A204.1 (cell line): ENCODE measurements around the gene DUSP22.
"Not testable (repeated sequence)": the region's sequence is repeated elsewhere in the genome, so short reads cannot be mapped to it uniquely, and the experiment has no call there.

Experiments used
- FAIRE-seq: peaks from 2 replicates; lab custom pipeline; 2012; peaks lifted over from hg19 to GRCh38; lab: Jason Lieb, UNC

Gene DUSP22

GRCh38 chr6:366389-367297 is 74.4 kb downstream of the DUSP22 start:
- no peak for FAIRE-seq

DNA sequence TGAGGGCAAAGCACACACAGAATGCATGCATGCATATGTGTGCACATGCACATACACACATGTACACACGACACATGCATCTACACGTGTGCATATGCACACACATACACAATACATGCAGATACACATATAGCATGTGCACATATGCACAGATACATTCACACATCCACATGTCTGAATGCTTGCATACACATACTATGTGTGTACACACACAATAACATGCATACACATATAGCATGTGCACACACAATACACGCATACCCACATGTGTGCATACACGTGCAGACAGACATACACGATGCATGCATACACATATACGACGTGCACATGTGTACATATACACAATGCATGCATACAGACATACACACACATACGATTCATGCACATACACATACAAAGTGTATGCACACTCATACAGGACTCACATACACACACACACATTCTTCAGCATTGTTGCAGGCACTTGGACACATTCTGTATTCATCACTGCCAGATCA is 75.1 kb downstream of the DUSP22 start:
- no peak for FAIRE-seq

- no peak for FAIRE-seq
Measured at GRCh38 chr6:367891-368630, 75.8 kb downstream of the DUSP22 start.

DNA sequence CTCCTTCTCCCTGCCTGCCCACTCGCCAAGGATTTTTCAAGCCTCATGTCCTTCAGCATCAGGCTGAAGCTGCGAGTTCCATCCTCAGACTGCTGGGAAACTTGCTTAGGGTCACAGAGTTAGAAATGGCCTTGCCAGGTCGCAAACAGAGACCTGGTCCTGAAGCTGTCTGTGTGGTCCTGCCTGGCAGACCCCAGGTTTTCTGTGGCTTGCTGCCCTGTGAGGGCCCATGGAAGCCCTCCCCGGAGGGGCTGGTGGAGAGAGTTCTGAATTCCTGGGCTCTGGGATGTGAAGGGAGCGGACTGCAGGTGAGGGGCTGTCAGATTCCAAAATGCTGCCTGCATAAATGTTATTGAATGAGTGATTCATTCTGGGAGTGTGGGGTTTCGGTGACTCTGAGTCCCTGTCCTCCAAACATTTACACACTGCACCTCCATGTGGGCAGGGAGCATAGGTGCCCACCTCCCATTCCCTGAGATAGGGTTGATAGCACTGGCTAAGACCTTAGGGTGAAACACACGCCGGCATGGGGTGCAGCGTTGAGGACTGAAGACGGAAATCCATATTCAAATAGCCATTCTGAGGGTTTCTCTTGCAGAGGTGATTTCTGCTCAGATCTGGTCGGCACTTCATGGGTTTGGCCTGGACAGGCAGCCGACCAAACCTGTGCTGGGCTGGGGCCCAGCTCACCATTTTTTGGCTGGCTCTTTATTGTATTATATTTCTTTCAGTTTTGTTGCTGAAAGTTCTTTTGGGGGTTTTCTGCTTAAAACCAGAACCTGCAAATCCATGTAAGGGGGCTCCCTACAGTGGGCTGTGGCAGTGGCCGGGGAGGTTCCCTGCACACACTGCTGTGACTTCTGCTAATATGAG is 77.5 kb downstream of the DUSP22 start:
- FAIRE-seq, result no peak

DNA sequence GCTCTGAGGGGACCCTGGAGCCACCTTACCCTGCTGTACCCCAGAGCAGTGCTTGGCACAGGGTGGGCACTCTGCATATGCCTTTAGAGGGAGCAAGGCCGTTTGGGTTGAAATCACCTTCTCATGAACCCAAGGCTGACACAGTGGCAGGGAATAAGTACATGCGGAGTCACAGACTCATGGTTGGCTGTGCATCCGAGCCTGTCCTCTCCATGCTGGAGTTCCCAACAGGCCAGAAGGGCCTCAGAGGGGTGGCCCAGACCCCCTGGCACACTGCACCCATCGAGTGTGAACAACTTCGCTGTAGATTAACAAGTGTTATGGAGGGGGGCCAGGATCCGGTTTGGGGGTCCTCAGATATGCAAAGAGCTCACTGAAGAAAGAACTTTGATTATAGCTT is 78.3 kb downstream of the DUSP22 start:
- FAIRE-seq, result no peak

DNA sequence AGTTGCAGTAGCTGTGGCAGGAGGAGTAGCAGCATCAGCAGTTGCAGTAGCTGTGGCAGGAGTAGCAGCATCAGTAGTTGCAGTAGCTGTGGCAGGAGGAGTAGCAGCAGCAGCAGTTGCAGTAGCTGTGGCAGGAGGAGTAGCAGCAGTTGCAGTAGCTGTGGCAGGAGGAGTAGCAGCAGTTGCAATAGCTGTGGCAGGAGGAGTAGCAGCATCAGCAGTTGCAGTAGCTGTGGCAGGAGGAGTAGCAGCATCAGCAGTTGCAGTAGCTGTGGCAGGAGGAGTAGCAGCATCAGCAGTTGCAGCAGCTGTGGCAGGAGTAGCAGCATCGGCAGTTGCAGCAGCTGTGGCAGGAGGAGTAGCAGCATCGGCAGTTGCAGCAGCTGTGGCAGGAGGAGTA is 79.6 kb downstream of the DUSP22 start:
- not testable (repeated sequence) for FAIRE-seq

DNA sequence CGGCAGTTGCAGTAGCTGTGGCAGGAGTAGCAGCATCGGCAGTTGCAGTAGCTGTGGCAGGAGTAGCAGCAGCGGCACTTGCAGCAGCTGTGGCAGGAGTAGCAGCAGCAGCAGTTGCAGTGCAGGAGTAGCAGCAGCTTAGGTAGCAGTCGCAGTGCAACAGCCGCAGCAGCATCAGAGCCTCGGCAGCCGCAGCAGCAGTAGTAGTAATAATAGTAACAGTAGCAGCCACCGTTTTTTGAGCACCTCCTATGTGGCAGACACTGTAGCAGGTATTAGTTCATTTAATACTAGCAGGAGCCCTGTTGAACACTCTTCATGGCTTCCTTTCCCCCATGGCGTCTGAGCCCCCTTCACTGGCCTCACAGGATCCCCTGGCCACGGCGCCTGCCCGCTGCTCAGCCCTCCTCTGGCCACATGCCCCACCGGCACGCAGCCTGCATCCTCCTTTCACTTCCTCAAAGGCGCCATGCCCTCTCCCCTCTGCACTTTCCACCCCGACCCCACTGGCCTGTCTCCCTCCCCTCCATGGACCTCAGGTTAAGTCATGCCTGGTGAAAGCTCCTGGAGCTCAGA is 80.1 kb downstream of the DUSP22 start:
- no peak for FAIRE-seq

DNA sequence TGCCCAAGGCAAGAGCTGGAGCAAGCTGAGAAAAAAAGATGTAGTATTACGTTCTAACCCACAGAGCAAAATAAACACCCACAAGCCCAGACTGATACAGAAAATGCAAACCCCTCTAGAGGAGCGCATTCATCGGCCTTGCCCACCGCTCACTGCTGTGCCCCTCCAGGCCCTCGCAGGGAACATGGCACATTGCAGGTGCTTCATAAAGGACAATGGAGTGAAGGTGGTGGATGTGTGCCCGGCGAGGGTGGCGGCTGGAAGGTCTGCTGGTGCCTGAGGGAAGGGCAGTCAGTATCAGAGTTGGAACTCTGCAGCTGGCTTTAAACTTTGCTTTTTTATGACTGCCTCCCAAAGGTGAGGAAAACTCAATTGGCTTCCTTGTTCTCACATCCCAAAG is 80.7 kb downstream of the DUSP22 start:
- no peak for FAIRE-seq

GRCh38 chr6:373773-374724 is 81.8 kb downstream of the DUSP22 start:
- no peak for FAIRE-seq

GRCh38 chr6:374956-375355 is 82.7 kb downstream of the DUSP22 start:
- FAIRE-seq, result no peak

DNA sequence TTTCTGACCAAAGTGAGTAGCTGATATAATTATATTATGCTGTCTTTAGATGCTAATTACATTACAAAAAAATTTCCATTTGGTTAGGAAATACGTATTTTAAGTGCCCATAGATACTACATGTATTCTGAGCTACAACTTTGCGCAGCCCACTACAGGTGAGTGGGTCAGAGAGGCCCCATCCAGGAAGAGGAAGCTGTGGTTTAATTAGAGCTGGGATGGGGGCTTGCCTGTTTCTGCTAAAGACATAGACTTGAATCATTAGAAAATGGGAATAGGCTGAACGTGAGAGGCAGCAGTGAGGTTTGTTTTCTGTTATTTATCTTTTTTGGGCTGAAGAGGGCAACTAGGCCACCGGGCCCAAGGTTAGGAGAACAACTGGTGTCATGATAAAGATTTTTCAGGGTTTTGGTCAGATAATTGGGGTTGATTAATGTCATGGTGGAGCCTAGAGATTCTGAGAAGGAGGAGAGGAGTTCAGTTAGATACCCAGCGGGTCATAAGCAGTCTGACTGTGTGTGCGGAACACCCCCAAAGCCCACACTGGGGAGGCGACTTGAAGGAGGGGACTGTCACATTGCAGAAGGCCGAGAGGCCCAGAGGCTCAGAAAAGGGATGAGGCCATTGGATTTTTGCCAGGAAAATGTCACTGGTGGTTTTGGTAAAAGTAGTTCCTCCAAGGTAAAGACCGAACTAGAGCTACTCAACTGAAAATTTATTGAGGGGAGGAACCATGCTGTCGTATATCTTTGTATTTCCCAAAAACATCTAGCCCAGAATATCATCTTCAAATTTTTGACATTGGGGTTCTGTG is 84.7 kb downstream of the DUSP22 start:
- FAIRE-seq, result no peak

DNA sequence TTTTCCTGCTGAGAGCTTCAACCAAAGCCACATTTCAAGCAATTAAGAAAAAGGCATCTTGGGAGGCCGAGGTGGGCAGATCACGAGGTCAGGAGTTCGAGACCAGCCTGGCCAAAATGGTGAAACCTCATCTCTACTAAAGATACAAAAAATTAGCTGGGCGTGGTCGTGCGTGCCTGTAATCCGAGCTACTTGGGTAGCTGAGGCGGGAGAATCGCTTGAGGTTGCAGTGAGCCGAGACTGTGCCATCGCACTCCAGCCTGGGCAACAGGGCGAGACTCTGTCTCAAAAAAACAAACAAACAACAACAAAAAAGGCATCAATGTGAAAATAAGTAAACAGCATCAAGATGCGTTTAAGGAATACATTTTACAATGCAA is 85.3 kb downstream of the DUSP22 start:
- not testable (repeated sequence) for FAIRE-seq

DNA sequence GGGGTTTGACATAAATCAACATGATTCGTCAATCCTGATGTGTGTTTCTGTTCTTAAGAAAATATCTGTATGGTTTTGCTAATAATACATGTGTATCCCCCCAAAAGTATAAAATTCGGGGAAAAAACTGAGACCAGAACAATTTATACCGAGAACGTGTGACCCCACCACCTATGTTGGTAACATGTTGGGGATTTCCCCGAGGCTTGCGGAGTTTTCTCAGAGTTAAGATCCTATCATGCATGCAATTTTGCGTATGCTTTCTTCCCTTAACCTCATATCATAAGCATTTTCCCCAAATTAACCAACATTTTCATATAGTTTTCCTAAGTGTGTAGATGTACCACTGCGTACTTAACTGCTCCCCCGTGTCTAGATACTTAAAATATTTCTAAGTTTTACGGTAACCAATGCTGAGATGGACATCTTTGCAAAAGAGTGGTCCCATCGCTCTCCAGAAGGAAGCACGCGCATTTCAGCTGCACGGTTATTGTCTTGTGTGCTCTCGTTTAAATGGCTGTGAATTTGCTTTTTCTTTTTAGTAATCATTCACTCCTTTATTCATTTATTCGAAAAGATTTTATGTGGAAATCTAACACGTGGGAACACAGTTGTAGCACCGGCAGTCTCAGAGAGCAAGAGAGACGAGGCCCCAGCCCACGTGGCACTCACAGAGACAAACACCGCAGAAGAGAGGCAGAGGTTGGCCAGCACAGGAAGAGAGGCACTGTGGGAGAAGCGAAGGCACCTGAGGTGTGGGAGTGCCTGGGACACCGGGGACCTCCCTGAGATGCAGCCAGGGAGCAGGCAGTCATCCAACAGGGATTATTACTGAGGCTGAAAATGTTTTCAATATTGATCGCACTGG is 86.0 kb downstream of the DUSP22 start:
- no peak for FAIRE-seq

GRCh38 chr6:378958-379409 is 86.7 kb downstream of the DUSP22 start:
- no peak for FAIRE-seq

- no peak for FAIRE-seq
Measured at GRCh38 chr6:379410-380181, 87.3 kb downstream of the DUSP22 start.

DNA sequence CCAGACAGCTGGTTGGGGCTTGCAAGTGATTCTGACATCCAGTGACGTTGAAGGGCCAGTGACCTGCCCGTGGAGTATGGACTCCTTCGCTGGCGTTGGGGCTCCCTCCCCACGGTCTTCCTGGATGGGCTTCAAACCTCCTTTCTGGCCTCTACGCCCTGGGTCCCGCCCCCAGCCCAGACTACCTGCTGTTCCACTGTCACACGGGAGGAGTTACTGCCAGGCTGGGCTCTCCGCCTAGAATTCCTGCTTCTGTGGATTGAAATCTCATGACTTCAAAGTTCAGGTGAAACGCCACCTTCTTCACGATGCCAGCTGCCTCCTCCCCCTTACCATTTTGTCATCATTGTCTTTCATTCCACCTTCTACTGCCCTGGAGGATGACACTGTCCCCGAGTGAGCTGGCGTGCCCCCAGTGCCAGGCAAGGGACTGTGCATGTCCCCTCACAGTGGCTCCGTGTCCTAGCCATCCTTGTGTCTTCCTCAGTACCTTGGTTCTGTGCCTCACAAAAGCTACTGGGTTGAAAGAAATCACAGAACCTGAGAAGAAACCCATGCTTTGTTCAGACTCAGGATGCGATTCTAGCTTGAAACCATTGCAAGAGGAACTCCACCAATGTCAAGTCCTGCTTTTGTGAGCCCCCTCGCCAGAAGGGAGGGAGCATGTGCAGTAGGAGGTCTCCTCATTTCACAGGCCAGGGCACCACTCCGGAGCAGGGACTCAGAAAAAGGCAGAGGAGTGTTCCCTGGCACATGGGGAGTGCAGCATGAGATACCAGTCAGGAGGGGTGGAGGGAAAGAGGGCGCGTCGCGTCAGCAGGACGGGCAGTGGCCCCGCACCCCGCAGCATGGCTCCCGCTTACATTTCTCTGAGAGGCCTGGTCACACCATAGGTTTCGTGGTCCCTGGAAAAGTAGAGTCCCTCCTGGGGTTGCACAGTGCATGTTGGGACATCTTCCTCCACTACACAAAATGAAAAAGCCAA is 88.2 kb downstream of the DUSP22 start:
- FAIRE-seq, result no peak
